ENCODE measurements around the gene ZFP1.

ZFP1 gene

DNA sequence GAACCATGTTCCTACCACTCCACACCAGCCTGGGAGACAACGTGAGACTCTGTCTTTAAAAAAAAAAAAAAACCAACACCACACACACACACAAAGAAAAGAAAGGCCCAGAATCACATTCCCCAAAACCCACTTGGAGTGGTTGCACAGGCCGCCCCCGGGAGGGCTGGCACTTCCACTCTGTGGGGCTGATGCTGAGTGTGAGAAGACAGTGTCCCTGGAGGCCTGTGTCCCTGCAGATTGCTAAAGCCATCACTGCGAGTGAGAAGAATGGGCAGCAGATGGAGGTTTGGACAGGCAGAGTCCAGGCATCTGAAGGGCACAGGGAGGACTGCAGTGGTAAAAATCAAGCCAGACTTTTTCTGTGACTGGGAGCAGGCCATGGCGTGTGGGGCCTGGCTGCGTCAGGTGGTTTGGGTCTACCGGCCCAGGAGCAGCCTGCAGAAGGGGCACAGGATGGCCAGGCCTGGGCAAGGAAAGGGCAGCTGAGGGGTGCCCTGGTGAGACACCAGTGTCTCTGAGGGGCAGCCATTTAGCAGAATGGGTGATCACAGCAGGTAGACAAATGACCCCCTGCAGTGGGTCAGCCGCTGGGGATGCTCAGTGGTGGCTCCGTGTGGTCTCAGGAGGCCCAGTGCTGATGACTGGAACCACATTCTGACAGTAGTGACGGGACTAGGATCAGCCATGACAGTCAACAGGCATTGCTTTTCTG, 45.6 kb downstream of the ZFP1 start:
- WGBS (ENCODE audit: extremely low coverage, insufficient coverage, insufficient read length): no CpG with 5 or more reads among the region's 10 CpGs
- Histone ChIP-seq H3K23ac (ENCODE audit: low read length) (no peak overlapping the region), H2AFZ (ENCODE audit: insufficient read depth, low read length, poor library complexity) (no peak overlapping the region), H3K9me3 (ENCODE audit: insufficient read depth, low read depth, low read length) (peaks cover 5% of the 10 kb centered on the region), H3K4me2 (ENCODE audit: low read length) (no peak overlapping the region), H3K79me2 (ENCODE audit: control insufficient read depth, insufficient read depth, low read length, poor library complexity) (no peaks in the 10 kb centered on the region), H3K27me3 (ENCODE audit: insufficient read depth, low read length) (no peaks in the 10 kb centered on the region), H3K27ac (ENCODE audit: low read depth, low read length) (no peak overlapping the region), H4K12ac (ENCODE audit: low read depth, low read length) (no peak overlapping the region), H2BK12ac (ENCODE audit: low read length) (no peak overlapping the region), H3K4me1 (ENCODE audit: control insufficient read depth in 1 of 2, insufficient read depth in 2 of 2, low read length in 2 of 2) (peaks cover 6 to 7% of the 10 kb centered on the region in 2 experiments), H3K9ac (ENCODE audit: low read length) (no peak overlapping the region), H3K4me3 (ENCODE audit: low read depth, low read length) (no peak overlapping the region), H4K8ac (ENCODE audit: low read depth, low read length) (no peak overlapping the region), H3K4ac (ENCODE audit: low read depth, low read length) (no peak overlapping the region), H2BK120ac (ENCODE audit: insufficient read depth, low read length, poor library complexity) (no peak overlapping the region), H3K36me3 (ENCODE audit: control insufficient read depth in 1 of 2, insufficient read depth in 2 of 2, low read length in 2 of 2) (no peaks in the 10 kb centered on the region), H2BK5ac (ENCODE audit: low read depth, low read length, poor library complexity) (no peak overlapping the region), H2AK5ac (ENCODE audit: low read length) (no peak overlapping the region), H4K91ac (ENCODE audit: low read depth, low read length) (no peak overlapping the region), H3K79me1 (ENCODE audit: low read length) (no peaks in the 10 kb centered on the region), H3K18ac (ENCODE audit: low read length) (no peak overlapping the region), H3K14ac (ENCODE audit: low read length) (no peak overlapping the region)
- no peak for DNase-seq

GRCh38 chr16:75195811-75196790, 47.8 kb downstream of the ZFP1 start:
- Histone ChIP-seq H3K4me2 (ENCODE audit: low read length) (no peak overlapping the region), H2BK120ac (ENCODE audit: insufficient read depth, low read length, poor library complexity) (no peak overlapping the region), H3K36me3 (ENCODE audit: control insufficient read depth in 1 of 2, insufficient read depth in 2 of 2, low read length in 2 of 2) (no peaks in the 10 kb centered on the region), H3K79me2 (ENCODE audit: control insufficient read depth, insufficient read depth, low read length, poor library complexity) (no peaks in the 10 kb centered on the region), H4K8ac (ENCODE audit: low read depth, low read length) (no peak overlapping the region), H3K9ac (ENCODE audit: low read length) (no peak overlapping the region), H4K12ac (ENCODE audit: low read depth, low read length) (no peak overlapping the region), H2AFZ (ENCODE audit: insufficient read depth, low read length, poor library complexity) (no peak overlapping the region), H3K27me3 (ENCODE audit: insufficient read depth, low read length) (no peaks in the 10 kb centered on the region), H3K4me1 (ENCODE audit: control insufficient read depth in 1 of 2, insufficient read depth in 2 of 2, low read length in 2 of 2) (no peaks in the 10 kb centered on the region), H3K18ac (ENCODE audit: low read length) (no peak overlapping the region), H3K79me1 (ENCODE audit: low read length) (no peaks in the 10 kb centered on the region), H3K4ac (ENCODE audit: low read depth, low read length) (no peak overlapping the region), H4K91ac (ENCODE audit: low read depth, low read length) (no peak overlapping the region), H3K4me3 (ENCODE audit: low read depth, low read length) (no peak overlapping the region), H2AK5ac (ENCODE audit: low read length) (no peak overlapping the region), H3K23ac (ENCODE audit: low read length) (no peak overlapping the region), H3K14ac (ENCODE audit: low read length) (no peak overlapping the region), H2BK12ac (ENCODE audit: low read length) (no peak overlapping the region), H2BK5ac (ENCODE audit: low read depth, low read length, poor library complexity) (no peak overlapping the region), H3K27ac (ENCODE audit: low read depth, low read length) (no peak overlapping the region), H3K9me3 (ENCODE audit: insufficient read depth, low read depth, low read length) (peaks cover 1% of the 10 kb centered on the region)
- no peak for DNase-seq
- WGBS (ENCODE audit: extremely low coverage, insufficient coverage, insufficient read length): no CpG with 5 or more reads among the region's 24 CpGs

DNA sequence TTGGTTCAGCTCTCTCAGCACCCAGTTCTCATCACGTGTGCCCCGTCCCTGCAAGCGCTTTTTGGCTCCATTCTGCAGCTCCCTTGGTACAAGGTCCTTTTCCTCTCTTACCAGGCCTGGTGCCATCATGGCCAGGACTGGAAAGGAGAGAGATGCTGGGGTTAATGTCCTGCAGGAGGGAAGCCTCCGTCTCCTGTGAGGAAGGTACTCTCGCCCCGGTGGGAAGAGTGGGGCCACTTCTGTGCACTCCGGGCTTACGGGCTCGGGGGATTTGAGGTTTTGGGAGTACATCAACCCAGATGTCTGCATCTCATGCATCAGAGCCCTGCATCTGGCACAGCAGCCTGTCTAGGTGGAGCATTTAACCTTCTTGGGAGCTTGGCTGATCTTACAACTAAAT, 48.5 kb downstream of the ZFP1 start:
- no peak for DNase-seq
- Histone ChIP-seq H4K8ac (ENCODE audit: low read depth, low read length) (no peak overlapping the region), H2BK12ac (ENCODE audit: low read length) (no peak overlapping the region), H3K4ac (ENCODE audit: low read depth, low read length) (no peak overlapping the region), H3K9ac (ENCODE audit: low read length) (no peak overlapping the region), H2BK5ac (ENCODE audit: low read depth, low read length, poor library complexity) (no peak overlapping the region), H3K18ac (ENCODE audit: low read length) (no peak overlapping the region), H3K4me2 (ENCODE audit: low read length) (no peak overlapping the region), H2AFZ (ENCODE audit: insufficient read depth, low read length, poor library complexity) (no peak overlapping the region), H3K79me2 (ENCODE audit: control insufficient read depth, insufficient read depth, low read length, poor library complexity) (no peaks in the 10 kb centered on the region), H3K23ac (ENCODE audit: low read length) (no peak overlapping the region), H2AK5ac (ENCODE audit: low read length) (no peak overlapping the region), H3K9me3 (ENCODE audit: insufficient read depth, low read depth, low read length) (peaks cover 1% of the 10 kb centered on the region), H4K91ac (ENCODE audit: low read depth, low read length) (no peak overlapping the region), H4K12ac (ENCODE audit: low read depth, low read length) (no peak overlapping the region), H3K79me1 (ENCODE audit: low read length) (no peaks in the 10 kb centered on the region), H3K27ac (ENCODE audit: low read depth, low read length) (no peak overlapping the region), H3K27me3 (ENCODE audit: insufficient read depth, low read length) (no peaks in the 10 kb centered on the region), H3K4me3 (ENCODE audit: low read depth, low read length) (no peak overlapping the region), H3K36me3 (ENCODE audit: control insufficient read depth in 1 of 2, insufficient read depth in 2 of 2, low read length in 2 of 2) (no peaks in the 10 kb centered on the region), H3K14ac (ENCODE audit: low read length) (no peak overlapping the region), H2BK120ac (ENCODE audit: insufficient read depth, low read length, poor library complexity) (no peak overlapping the region), H3K4me1 (ENCODE audit: control insufficient read depth in 1 of 2, insufficient read depth in 2 of 2, low read length in 2 of 2) (no peaks in the 10 kb centered on the region)
- no CpG with 5 or more reads among the region's 9 CpGs for WGBS (ENCODE audit: extremely low coverage, insufficient coverage, insufficient read length)

DNA sequence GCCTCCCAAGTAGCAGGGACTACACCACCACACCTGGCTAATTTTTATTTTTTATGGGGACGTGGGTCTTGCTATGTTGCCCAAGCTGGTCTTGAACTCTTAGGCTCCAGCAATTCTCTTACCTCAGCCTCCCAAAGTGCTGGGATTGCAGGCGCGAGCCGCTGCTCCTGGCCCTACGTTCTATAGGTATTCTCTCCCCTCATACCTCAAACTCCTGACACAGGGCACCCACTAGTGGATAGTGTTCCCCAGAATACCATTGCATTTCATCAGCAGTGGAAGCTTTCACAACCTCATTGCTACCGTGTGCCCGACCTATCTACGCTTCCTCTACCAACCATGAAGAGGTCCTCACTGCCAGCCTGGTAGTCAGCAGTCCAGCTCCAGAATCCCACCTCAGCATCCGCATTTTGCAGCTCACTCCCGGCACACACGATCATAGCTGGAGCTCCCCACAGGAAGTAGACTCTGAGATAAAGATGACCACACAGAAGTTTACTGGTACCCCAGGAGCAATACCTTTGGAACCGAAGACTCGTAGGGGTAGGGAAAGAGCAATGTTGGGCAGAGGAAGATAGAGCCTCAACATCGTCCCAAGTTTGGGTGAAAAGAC, 49.3 kb downstream of the ZFP1 start:
- no peak overlapping the region for H3K4me2 ChIP-seq (ENCODE audit: low read length)
- H3K9ac ChIP-seq (ENCODE audit: low read length): no peak overlapping the region
- H3K4me1 ChIP-seq (ENCODE audit: control insufficient read depth in 1 of 2, insufficient read depth in 2 of 2, low read length in 2 of 2): no peaks in the 10 kb centered on the region
- no peak overlapping the region for H3K4me3 ChIP-seq (ENCODE audit: low read depth, low read length)
- no peak overlapping the region for H3K4ac ChIP-seq (ENCODE audit: low read depth, low read length)
- peaks cover 1% of the 10 kb centered on the region for H3K9me3 ChIP-seq (ENCODE audit: insufficient read depth, low read depth, low read length)
- H2BK12ac ChIP-seq (ENCODE audit: low read length): no peak overlapping the region
- H4K8ac ChIP-seq (ENCODE audit: low read depth, low read length): no peak overlapping the region
- no peak for DNase-seq
- no peak overlapping the region for H2AK5ac ChIP-seq (ENCODE audit: low read length)
- no CpG with 5 or more reads among the region's 14 CpGs for WGBS (ENCODE audit: extremely low coverage, insufficient coverage, insufficient read length)
- H3K27me3 ChIP-seq (ENCODE audit: insufficient read depth, low read length): no peaks in the 10 kb centered on the region
- no peaks in the 10 kb centered on the region for H3K79me2 ChIP-seq (ENCODE audit: control insufficient read depth, insufficient read depth, low read length, poor library complexity)
- no peak overlapping the region for H4K91ac ChIP-seq (ENCODE audit: low read depth, low read length)
- H2BK120ac ChIP-seq (ENCODE audit: insufficient read depth, low read length, poor library complexity): no peak overlapping the region
- H2AFZ ChIP-seq (ENCODE audit: insufficient read depth, low read length, poor library complexity): no peak overlapping the region
- H4K12ac ChIP-seq (ENCODE audit: low read depth, low read length): no peak overlapping the region
- no peak overlapping the region for H3K14ac ChIP-seq (ENCODE audit: low read length)
- no peaks in the 10 kb centered on the region for H3K36me3 ChIP-seq (ENCODE audit: control insufficient read depth in 1 of 2, insufficient read depth in 2 of 2, low read length in 2 of 2)
- H3K18ac ChIP-seq (ENCODE audit: low read length): no peak overlapping the region
- H3K27ac ChIP-seq (ENCODE audit: low read depth, low read length): no peak overlapping the region
- no peak overlapping the region for H2BK5ac ChIP-seq (ENCODE audit: low read depth, low read length, poor library complexity)
- no peaks in the 10 kb centered on the region for H3K79me1 ChIP-seq (ENCODE audit: low read length)
- no peak overlapping the region for H3K23ac ChIP-seq (ENCODE audit: low read length)

Measured in trophoblast cell (in vitro differentiated cells and primary cell).